ENCODE results near the gene KRT37. TPM values are rescaled to one million over a fixed set of nuclear protein-coding genes. Genes with fewer than 3 reads are reported as not detected.
A peak's percentile ranks its signal among the peaks of the same experiment; 100 is the strongest.

The KRT37 gene
- total RNA-seq, 1 experiment from 2014 or later: not detected

DNA sequence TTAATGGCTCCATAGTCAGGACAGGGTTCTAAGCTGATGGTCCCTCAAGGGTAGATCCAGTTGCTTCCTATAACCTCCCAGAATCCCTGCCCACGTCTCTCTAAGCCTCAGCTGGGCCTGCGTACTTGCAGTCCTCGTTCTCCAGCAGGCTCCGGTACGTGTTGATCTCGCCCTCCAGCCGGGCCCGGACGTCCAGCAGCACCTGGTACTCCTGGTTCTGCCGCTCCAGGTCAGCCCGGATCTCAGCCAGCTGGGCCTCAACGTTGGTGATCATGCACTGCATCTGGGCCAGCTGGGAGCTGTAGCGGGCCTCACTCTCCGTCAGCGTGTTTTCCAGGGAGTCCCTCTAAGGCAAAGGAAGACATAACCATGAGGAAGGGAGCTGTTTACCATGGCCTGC, 38.3 kb upstream of the KRT37 start:
- no TSS peak for BruUV-seq (replicated peaks)
- in situ Hi-C loops (cut with HindIII; ENCODE audit: low pct_unique_long_range_greater_than_20kb, low sequenced_read_pairs) (no loop called here), intact Hi-C loops (cut with micrococcal nuclease; ENCODE audit: unreplicated experiment) (no loop called here)
- TF ChIP-seq TCF7L2 (IDR thresholded peaks at IDR 0.05; ENCODE audit: low read depth, low read length) (no peak), SIN3A (IDR thresholded peaks at IDR 0.05; ENCODE audit: borderline replicate concordance, insufficient read depth, low read depth, low read length) (no peak), POLR2AphosphoS5 (IDR thresholded peaks at IDR 0.05; ENCODE audit: low read depth, low read length) (no peak)
- TF ChIP-seq, protein P1, sequence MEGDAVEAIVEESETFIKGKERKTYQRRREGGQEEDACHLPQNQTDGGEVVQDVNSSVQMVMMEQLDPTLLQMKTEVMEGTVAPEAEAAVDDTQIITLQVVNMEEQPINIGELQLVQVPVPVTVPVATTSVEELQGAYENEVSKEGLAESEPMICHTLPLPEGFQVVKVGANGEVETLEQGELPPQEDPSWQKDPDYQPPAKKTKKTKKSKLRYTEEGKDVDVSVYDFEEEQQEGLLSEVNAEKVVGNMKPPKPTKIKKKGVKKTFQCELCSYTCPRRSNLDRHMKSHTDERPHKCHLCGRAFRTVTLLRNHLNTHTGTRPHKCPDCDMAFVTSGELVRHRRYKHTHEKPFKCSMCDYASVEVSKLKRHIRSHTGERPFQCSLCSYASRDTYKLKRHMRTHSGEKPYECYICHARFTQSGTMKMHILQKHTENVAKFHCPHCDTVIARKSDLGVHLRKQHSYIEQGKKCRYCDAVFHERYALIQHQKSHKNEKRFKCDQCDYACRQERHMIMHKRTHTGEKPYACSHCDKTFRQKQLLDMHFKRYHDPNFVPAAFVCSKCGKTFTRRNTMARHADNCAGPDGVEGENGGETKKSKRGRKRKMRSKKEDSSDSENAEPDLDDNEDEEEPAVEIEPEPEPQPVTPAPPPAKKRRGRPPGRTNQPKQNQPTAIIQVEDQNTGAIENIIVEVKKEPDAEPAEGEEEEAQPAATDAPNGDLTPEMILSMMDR (IDR thresholded peaks at IDR 0.05): no peak
- TF ChIP-seq, protein P2, sequence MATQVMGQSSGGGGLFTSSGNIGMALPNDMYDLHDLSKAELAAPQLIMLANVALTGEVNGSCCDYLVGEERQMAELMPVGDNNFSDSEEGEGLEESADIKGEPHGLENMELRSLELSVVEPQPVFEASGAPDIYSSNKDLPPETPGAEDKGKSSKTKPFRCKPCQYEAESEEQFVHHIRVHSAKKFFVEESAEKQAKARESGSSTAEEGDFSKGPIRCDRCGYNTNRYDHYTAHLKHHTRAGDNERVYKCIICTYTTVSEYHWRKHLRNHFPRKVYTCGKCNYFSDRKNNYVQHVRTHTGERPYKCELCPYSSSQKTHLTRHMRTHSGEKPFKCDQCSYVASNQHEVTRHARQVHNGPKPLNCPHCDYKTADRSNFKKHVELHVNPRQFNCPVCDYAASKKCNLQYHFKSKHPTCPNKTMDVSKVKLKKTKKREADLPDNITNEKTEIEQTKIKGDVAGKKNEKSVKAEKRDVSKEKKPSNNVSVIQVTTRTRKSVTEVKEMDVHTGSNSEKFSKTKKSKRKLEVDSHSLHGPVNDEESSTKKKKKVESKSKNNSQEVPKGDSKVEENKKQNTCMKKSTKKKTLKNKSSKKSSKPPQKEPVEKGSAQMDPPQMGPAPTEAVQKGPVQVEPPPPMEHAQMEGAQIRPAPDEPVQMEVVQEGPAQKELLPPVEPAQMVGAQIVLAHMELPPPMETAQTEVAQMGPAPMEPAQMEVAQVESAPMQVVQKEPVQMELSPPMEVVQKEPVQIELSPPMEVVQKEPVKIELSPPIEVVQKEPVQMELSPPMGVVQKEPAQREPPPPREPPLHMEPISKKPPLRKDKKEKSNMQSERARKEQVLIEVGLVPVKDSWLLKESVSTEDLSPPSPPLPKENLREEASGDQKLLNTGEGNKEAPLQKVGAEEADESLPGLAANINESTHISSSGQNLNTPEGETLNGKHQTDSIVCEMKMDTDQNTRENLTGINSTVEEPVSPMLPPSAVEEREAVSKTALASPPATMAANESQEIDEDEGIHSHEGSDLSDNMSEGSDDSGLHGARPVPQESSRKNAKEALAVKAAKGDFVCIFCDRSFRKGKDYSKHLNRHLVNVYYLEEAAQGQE (IDR thresholded peaks at IDR 0.05; ENCODE audit: insufficient read depth in 1 of 2, low read depth in 2 of 2, low read length in 1 of 2): no peak
- Histone ChIP-seq H3K4me1 (ENCODE audit: control insufficient read depth, insufficient read depth, low read length) (peaks cover 17% of the 10 kb centered on the region), H3K27ac (ENCODE audit: low read length) (peak overlapping the region; percentile 49; the same call in 1 of the 2 replicates), H3K27me3 (ENCODE audit: control insufficient read depth, insufficient read depth, low read length) (no peaks in the 10 kb centered on the region), H3K4me3 (ENCODE audit: low read depth in 2 of 2, low read length in 2 of 2) (no peak overlapping the region), H3K9me3 (ENCODE audit: control insufficient read depth, insufficient read depth, low read depth, low read length) (no peaks in the 10 kb centered on the region), H3K36me3 (ENCODE audit: control insufficient read depth, insufficient read depth, low read length) (no peaks in the 10 kb centered on the region)
- no peak for DNase-seq (ENCODE audit: low read depth, low spot score)
- no peak for ATAC-seq
- ChIA-PET CTCF (interaction anchor here (0.8 kb wide), 1 partner anchor 56 kb away, joined by 3 read pairs; the partner anchor contains the start of gene KRT15), POLR2A (no interaction called here)

DNA sequence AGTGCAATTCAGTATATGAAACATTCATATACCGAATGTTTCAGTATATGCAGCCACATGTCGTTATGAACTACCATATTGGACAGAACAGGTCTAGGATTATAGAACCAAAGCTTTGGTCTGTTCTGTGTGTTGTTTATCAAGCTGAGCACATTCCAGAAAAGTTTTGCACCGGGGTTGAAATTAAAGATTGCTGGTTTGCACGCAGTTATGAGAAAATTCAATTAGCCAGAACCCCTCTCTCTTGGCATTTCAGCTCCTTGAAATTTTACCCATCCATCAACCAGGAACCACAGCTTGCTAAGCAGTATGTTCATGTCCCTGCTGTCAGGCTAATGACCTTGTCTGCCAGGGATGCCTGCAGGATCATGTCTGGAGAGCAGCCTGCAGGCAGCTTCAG, 33.3 kb upstream of the KRT37 start:
- Histone ChIP-seq H3K36me3 (ENCODE audit: control insufficient read depth, insufficient read depth, low read length) (no peaks in the 10 kb centered on the region), H3K4me1 (ENCODE audit: control insufficient read depth, insufficient read depth, low read length) (no peaks in the 10 kb centered on the region), H3K27ac (ENCODE audit: low read length) (no peak overlapping the region), H3K4me3 (ENCODE audit: low read depth in 2 of 2, low read length in 2 of 2) (no peak overlapping the region), H3K27me3 (ENCODE audit: control insufficient read depth, insufficient read depth, low read length) (no peaks in the 10 kb centered on the region), H3K9me3 (ENCODE audit: control insufficient read depth, insufficient read depth, low read depth, low read length) (no peaks in the 10 kb centered on the region; the same call in 1 of the 2 replicates)
- CTCF ChIA-PET: interaction anchor here (0.8 kb wide), 1 partner anchor 51 kb away, joined by 3 read pairs; no protein-coding TSS in a partner anchor
- POLR2A ChIA-PET: no interaction called here
- TF ChIP-seq, protein P1 (IDR thresholded peaks at IDR 0.05): no peak
- TF ChIP-seq SIN3A (IDR thresholded peaks at IDR 0.05; ENCODE audit: borderline replicate concordance, insufficient read depth, low read depth, low read length): no peak
- TF ChIP-seq, protein P2 (IDR thresholded peaks at IDR 0.05; ENCODE audit: insufficient read depth in 1 of 2, low read depth in 2 of 2, low read length in 1 of 2): no peak
- no peak for TF ChIP-seq TCF7L2 (IDR thresholded peaks at IDR 0.05; ENCODE audit: low read depth, low read length)
- TF ChIP-seq POLR2AphosphoS5 (IDR thresholded peaks at IDR 0.05; ENCODE audit: low read depth, low read length): no peak
- ATAC-seq: no peak
- BruUV-seq (replicated peaks): no TSS peak
- no peak for DNase-seq (ENCODE audit: low read depth, low spot score)
- in situ Hi-C loops (cut with HindIII; ENCODE audit: low pct_unique_long_range_greater_than_20kb, low sequenced_read_pairs) (no loop called here), intact Hi-C loops (cut with micrococcal nuclease; ENCODE audit: unreplicated experiment) (no loop called here)
